Measurements from ENCODE around the gene MAFG. TPM values are rescaled to one million over a fixed set of nuclear protein-coding genes. Genes with fewer than 3 reads are reported as not detected.

Gene MAFG
- total RNA-seq, 1 experiment from 2014 or later = 36.1 TPM

- CTCF ChIA-PET = interaction anchor here (0.5 kb wide), 1 partner anchor 106 kb away, joined by 3 read pairs; no protein-coding TSS in a partner anchor
- BruUV-seq (replicated peaks) = no TSS peak
- peak; percentile 85 for TF ChIP-seq CTCF (IDR thresholded peaks at IDR 0.05; ENCODE audit: unreplicated experiment)
- H3K27ac Mint-ChIP-seq (ENCODE audit: unreplicated experiment) = peak overlapping the region; percentile 90
- DNase-seq = peak; percentile 44
- H3K4me3 Mint-ChIP-seq (ENCODE audit: low read depth, unreplicated experiment) = peak overlapping the region; percentile 75
- intact Hi-C loops (cut with micrococcal nuclease; ENCODE audit: unreplicated experiment) = no loop called here
- H3K36me3 Mint-ChIP-seq (ENCODE audit: insufficient read depth, unreplicated experiment) = peaks cover 93% of the 10 kb centered on the region
- H3K4me1 Mint-ChIP-seq (ENCODE audit: low read depth, unreplicated experiment) = peaks cover 21% of the 10 kb centered on the region
- no peaks in the 10 kb centered on the region for H3K9me3 Mint-ChIP-seq (ENCODE audit: low read depth, unreplicated experiment)
- no peaks in the 10 kb centered on the region for H3K27me3 Mint-ChIP-seq (ENCODE audit: unreplicated experiment)
Measured at GRCh38 chr17:81869221-81870130, 58.1 kb downstream of the MAFG start.

GRCh38 chr17:81868674-81869220 lies 58.8 kb downstream of the MAFG start:
- no TSS peak for BruUV-seq (replicated peaks)
- H3K27ac Mint-ChIP-seq (ENCODE audit: unreplicated experiment) = peak overlapping the region; percentile 90
- CTCF ChIA-PET = no interaction called here
- H3K9me3 Mint-ChIP-seq (ENCODE audit: low read depth, unreplicated experiment) = no peaks in the 10 kb centered on the region
- H3K36me3 Mint-ChIP-seq (ENCODE audit: insufficient read depth, unreplicated experiment) = peaks cover 94% of the 10 kb centered on the region
- intact Hi-C loops (cut with micrococcal nuclease; ENCODE audit: unreplicated experiment) = no loop called here
- DNase-seq = no peak
- H3K4me1 Mint-ChIP-seq (ENCODE audit: low read depth, unreplicated experiment) = peaks cover 21% of the 10 kb centered on the region
- TF ChIP-seq CTCF (IDR thresholded peaks at IDR 0.05; ENCODE audit: unreplicated experiment) = no peak
- H3K4me3 Mint-ChIP-seq (ENCODE audit: low read depth, unreplicated experiment) = peak overlapping the region; percentile 75
- no peaks in the 10 kb centered on the region for H3K27me3 Mint-ChIP-seq (ENCODE audit: unreplicated experiment)

Other genes with a start within 250 kb of the MAFG start
- 35.4 and 40.1 TPM in 2 replicates for gene ARL16, start 243.9 kb downstream of the MAFG start, total RNA-seq (2022)
- gene HGS, start 243.7 kb downstream of the MAFG start, total RNA-seq (2022) = 160 and 167 TPM in 2 replicates
- 94.7 and 101 TPM in 2 replicates for gene MRPL12, start 224.4 kb downstream of the MAFG start, total RNA-seq (2022)
- gene SLC25A10, start 215.5 kb downstream of the MAFG start, total RNA-seq (2022) = 66.5 and 72.3 TPM in 2 replicates
- gene GCGR, start 123.6 kb downstream of the MAFG start, total RNA-seq (2022) = 0.78 TPM in 1 of 2 replicates, not detected in the other
- gene MCRIP1, start 94.4 kb downstream of the MAFG start, total RNA-seq (2022) = 37.3 and 38.5 TPM in 2 replicates
- gene PPP1R27, start 92.7 kb downstream of the MAFG start, total RNA-seq (2022) = not detected in 2 replicates
- 750 and 777 TPM in 2 replicates for gene P4HB, start 67.2 kb downstream of the MAFG start, total RNA-seq (2022)
- gene ARHGDIA, start 56.4 kb downstream of the MAFG start, total RNA-seq (2022) = 273 and 288 TPM in 2 replicates
- 118 and 122 TPM in 2 replicates for gene ALYREF, start 36.1 kb downstream of the MAFG start, total RNA-seq (2022)
- 110 and 113 TPM in 2 replicates for gene ANAPC11, start 36.0 kb downstream of the MAFG start, total RNA-seq (2022)
- 0.27 and 0.47 TPM in 2 replicates for gene NPB, start 25.5 kb downstream of the MAFG start, total RNA-seq (2022)
- 58.4 and 60.9 TPM in 2 replicates for gene PCYT2, start 16.3 kb downstream of the MAFG start, total RNA-seq (2022)
- 50.3 and 56.0 TPM in 2 replicates for gene SIRT7, start 9.6 kb downstream of the MAFG start, total RNA-seq (2022)
- gene PYCR1, start 9.6 kb upstream of the MAFG start, total RNA-seq (2022) = 102 and 105 TPM in 2 replicates
- gene MYADML2, start 19.5 kb upstream of the MAFG start, total RNA-seq (2022) = not detected in 2 replicates
- gene NOTUM, start 33.5 kb upstream of the MAFG start, total RNA-seq (2022) = not detected in 2 replicates
- gene ASPSCR1, start 49.9 kb upstream of the MAFG start, total RNA-seq (2022) = 37.7 and 43.5 TPM in 2 replicates
- gene CENPX, start 95.1 kb upstream of the MAFG start, total RNA-seq (2022) = 84.4 and 86.9 TPM in 2 replicates
- 31.2 and 32.6 TPM in 2 replicates for gene LRRC45, start 95.6 kb upstream of the MAFG start, total RNA-seq (2022)
- 8.0 and 9.3 TPM in 2 replicates for gene RAC3, start 103.9 kb upstream of the MAFG start, total RNA-seq (2022)
- gene DCXR, start 110.0 kb upstream of the MAFG start, total RNA-seq (2022) = 87.8 and 95.3 TPM in 2 replicates
- gene RFNG, start 124.1 kb upstream of the MAFG start, total RNA-seq (2022) = 26.4 and 33.5 TPM in 2 replicates
- 114 and 115 TPM in 2 replicates for gene GPS1, start 124.2 kb upstream of the MAFG start, total RNA-seq (2022)
- 132 and 146 TPM in 2 replicates for gene DUS1L, start 138.1 kb upstream of the MAFG start, total RNA-seq (2022)
- gene FASN, start 170.5 kb upstream of the MAFG start, total RNA-seq (2022) = 346 and 372 TPM in 2 replicates